ENCODE measurements around the gene ZNF148.

DNA sequence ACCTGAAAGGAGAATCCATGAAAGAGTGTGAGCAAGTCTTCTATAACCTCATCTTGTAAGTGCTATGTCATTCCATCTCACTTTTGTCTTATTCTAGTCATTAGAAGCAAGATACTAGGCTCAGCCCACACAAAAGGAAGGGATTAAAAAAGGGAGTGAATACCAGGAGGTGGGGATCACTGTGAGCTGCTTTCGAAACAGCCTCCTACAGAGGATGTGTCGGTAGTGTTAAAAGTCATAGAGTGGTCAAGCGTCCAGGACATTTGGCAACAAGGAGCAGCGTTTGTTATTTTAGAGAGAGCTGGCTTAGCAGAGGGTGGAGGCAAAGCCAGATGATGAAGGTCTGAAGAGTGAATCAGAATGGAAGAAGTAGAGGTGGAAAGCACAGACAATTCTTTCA, 11.7 kb upstream of the ZNF148 start:
- TF ChIP-seq CEBPB (IDR thresholded peaks at IDR 0.05) (no peak), EP300 (IDR thresholded peaks at IDR 0.05; ENCODE audit: borderline replicate concordance) (no peak), ZBTB7A (IDR thresholded peaks at IDR 0.05; ENCODE audit: low read depth) (no peak), TAF1 (IDR thresholded peaks at IDR 0.05; ENCODE audit: low read depth) (no peak), TCF12 (IDR thresholded peaks at IDR 0.05; ENCODE audit: low read depth) (no peak), RAD21 (IDR thresholded peaks at IDR 0.05; ENCODE audit: low read depth) (no peak), TEAD4 (IDR thresholded peaks at IDR 0.05) (no peak), CREB1 (IDR thresholded peaks at IDR 0.05; ENCODE audit: low read depth) (no peak)
- TF ChIP-seq, protein P1, sequence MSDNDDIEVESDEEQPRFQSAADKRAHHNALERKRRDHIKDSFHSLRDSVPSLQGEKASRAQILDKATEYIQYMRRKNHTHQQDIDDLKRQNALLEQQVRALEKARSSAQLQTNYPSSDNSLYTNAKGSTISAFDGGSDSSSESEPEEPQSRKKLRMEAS (IDR thresholded peaks at IDR 0.05): no peak
- TF ChIP-seq, protein P2, sequence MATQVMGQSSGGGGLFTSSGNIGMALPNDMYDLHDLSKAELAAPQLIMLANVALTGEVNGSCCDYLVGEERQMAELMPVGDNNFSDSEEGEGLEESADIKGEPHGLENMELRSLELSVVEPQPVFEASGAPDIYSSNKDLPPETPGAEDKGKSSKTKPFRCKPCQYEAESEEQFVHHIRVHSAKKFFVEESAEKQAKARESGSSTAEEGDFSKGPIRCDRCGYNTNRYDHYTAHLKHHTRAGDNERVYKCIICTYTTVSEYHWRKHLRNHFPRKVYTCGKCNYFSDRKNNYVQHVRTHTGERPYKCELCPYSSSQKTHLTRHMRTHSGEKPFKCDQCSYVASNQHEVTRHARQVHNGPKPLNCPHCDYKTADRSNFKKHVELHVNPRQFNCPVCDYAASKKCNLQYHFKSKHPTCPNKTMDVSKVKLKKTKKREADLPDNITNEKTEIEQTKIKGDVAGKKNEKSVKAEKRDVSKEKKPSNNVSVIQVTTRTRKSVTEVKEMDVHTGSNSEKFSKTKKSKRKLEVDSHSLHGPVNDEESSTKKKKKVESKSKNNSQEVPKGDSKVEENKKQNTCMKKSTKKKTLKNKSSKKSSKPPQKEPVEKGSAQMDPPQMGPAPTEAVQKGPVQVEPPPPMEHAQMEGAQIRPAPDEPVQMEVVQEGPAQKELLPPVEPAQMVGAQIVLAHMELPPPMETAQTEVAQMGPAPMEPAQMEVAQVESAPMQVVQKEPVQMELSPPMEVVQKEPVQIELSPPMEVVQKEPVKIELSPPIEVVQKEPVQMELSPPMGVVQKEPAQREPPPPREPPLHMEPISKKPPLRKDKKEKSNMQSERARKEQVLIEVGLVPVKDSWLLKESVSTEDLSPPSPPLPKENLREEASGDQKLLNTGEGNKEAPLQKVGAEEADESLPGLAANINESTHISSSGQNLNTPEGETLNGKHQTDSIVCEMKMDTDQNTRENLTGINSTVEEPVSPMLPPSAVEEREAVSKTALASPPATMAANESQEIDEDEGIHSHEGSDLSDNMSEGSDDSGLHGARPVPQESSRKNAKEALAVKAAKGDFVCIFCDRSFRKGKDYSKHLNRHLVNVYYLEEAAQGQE (IDR thresholded peaks at IDR 0.05; ENCODE audit: low read depth): no peak
- TF ChIP-seq, protein P3, sequence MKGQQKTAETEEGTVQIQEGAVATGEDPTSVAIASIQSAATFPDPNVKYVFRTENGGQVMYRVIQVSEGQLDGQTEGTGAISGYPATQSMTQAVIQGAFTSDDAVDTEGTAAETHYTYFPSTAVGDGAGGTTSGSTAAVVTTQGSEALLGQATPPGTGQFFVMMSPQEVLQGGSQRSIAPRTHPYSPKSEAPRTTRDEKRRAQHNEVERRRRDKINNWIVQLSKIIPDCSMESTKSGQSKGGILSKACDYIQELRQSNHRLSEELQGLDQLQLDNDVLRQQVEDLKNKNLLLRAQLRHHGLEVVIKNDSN (IDR thresholded peaks at IDR 0.05): no peak

All from Ishikawa (cell line).